Stimulated activated CD4-positive, alpha-beta T cell treated with anti-CD3 and anti-CD28 coated beads, TNF-alpha, amount 100 ng/mL, for 4 hours (primary cell): ENCODE measurements around the gene KLRF1.
A peak's percentile ranks its signal among the peaks of the same experiment; 100 is the strongest.

Source experiments
- DNase-seq, 3 experiments: peaks; one replicate each; pipeline ENCODE4 v3.0.0-alpha.2; 2020; ENCODE audit warnings: low read depth in 3 of 3

Gene KLRF1

DNA sequence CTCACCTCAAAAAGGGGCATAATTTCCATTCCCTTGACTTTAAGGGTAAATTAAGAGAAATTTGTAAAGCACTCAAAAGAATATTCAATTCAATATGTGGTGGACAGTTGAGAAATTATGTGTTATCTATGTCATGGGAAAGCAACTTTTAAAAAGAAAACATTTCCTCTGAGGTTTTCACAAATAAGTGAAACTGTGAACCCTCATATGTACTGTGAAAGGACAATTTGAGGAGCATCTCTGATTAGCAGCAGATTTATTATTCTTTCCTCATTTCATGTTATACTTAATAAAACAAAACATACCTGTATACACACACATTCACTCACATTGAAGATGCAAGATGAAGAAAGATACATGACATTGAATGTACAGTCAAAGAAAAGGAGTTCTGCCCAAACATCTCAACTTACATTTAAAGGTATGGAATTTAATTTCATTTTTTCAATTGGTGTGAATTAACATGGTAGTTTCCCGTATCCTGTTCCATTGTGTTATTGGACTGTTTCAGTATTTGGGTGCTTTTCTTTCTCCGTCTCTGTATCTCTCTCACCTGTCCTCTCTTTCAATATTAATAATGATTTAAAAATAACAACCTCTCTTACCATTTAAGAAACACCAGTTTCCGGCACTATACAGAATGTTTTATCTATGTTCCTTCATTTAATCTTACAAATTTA is at the start of gene KLRF1:
TSS of gene KLRF1 (plus strand) at position 273 of the 680 bp plus-strand sequence. CDS start at position 337, 64 bp downstream.
- DNase-seq: no peak

- no peak for DNase-seq
These were observed 48.1 kb upstream of the KLRF1 start for GRCh38 chr12:9779209-9779608.

- no peak for DNase-seq
These were observed 45.9 kb upstream of the KLRF1 start for GRCh38 chr12:9781360-9781759.

DNA sequence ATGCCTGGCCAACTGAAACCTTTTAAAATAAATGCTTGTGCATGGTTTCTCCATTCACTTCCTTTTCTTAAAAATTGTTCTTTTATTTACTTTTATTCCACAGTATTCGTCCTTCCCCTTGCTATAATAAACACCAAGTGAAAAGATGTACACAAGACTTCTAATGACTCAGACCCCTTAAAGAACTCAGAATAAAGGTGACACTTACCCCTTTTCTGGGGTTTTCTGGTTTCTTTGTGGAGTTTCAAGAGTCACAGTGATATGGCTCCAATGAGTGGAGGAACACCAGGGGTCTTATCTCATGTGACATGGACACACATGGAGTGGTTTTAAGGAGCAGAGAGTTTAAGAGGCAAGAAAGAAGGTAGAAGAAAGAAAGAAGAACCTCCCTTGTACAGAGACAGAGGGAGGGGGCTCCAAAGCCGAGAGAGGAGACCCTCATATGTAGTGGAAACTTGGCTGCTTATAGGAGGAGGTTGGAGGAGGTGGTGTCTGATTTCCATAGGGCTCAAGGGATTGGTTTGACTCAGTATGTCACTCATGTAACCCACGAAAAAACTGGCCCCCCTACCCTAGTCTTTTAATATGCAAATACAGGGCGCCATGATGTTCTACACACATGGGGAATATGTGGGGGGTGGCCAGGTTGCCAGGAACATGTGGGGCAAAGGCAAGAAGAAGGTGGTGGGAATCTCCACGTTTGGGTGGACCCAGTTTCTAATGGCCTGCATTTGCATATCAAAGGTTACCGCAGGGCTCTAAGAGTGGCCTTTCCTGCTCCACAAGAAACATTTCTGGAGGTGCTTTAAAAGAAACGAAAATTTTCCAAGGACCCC is 44.5 kb upstream of the KLRF1 start:
- no peak for DNase-seq

- no peak for DNase-seq
These were observed 43.0 kb upstream of the KLRF1 start for GRCh38 chr12:9784326-9784725.

GRCh38 chr12:9784816-9785215 is 42.5 kb upstream of the KLRF1 start:
- DNase-seq: no peak

DNA sequence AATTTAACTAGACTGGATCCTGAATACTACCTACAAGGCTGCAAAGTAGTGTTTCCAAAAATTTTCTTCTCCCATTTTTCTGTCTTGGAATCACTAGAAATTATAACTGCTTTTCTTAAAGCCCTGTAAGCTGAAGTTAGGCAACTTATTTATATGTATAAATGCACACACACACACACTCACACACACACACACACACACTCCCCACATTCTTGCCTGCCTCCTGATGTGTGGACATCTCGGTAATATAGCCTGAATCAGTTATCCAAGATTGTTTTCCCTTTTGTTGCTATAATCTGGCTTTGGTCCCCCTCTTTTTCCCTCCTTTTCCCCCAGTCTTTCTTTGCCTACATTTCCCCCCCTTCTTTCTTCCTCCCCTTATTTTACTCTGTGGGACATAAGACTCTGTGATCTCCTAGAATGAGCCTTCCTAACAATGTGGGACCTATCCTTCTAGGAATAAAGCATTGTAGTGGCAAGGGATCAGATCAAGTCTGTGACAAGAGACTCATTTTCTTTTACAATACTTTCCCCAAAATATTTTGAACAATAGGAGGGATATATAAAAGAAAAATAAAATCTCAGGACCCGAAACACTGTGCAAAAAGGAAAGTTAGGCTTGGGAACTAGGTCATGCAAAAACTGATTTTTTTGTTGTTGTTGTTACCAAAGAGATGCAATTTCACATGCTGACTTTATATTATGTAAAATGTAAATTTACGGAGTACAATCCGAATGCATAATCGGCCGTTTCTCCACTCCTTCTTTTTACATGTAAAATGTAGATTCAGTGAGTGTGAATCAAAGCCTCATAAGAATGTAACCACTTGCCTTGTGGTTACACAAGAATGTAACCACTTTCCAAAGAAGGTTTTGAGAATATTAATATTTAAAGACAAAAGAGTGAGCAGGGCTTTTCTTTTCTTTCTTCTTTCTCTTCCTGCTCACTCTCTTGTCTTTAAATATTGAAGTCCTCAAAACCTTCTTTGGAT is 40.3 kb upstream of the KLRF1 start:
- no peak for DNase-seq

- no peak for DNase-seq
These were observed 34.9 kb upstream of the KLRF1 start for GRCh38 chr12:9792185-9792900.

DNA sequence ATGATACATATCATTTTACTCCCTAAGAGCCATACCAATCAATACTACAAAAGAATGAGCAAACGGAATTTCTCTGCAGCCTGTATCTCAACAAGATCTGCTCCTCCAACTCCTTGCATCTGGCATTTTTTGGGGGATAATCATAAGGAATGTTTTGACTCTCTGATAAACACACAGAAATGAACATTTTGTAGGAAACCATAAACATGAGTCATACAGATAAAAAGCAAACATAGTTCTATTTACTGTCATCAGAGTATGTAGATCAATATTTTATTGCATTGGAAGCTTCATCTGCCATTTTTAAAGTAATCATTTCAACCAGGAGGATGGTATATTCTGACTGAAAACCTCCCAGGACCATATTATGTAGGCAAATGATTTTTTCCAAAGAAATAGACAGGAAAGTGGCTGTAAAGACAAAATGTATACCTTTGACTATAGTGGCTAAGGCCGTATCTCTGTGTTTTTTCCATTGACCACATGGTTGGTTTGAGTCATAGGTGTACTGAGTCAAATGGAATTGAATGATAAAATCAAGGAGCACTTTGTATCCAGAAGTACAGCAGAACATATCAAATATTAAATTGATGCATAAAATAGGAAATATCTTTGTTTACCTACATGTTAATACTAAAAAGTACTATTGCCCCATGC is 34.2 kb upstream of the KLRF1 start:
- no peak for DNase-seq

- no peak for DNase-seq
These were observed 33.4 kb upstream of the KLRF1 start for GRCh38 chr12:9793779-9794395.

GRCh38 chr12:9794484-9795093 is 32.7 kb upstream of the KLRF1 start:
- DNase-seq: no peak

DNA sequence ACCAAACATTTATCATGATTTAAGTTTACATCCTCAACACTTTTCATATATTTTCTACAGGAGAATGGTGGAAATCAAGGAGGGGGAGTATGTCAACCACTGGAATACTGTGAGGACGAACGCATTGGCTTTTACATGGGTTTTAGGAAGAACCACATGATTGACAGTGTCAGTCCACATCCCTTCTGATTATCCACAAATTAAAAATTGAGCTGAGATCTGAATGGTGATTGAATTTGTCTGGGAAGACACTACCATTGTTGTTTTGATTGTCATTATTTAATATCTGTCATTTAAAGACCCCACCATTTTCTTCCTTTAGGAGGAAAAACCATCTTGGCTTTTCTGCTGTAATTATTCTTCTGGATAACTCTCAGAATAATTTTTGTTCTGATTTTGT is 31.3 kb upstream of the KLRF1 start:
- DNase-seq: no peak

DNA sequence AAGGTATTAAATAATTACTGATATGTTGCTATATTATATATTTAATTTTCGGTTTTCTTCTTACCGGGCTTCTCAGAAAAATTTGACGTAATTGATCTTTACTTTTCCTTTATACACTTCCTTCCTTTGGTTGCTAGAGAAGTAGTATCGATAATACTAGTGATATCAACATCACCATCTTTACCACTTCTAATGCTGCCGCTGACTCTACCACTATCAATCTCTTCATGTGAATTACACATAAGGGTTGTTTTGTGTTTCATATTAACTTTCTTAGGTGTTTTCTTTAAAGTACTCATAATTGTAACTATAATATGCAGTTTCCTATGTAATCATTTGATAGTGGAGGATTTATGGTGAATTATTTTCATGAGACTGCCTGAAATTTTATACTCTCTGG is 30.9 kb upstream of the KLRF1 start:
- DNase-seq: no peak

GRCh38 chr12:9796971-9797370 is 30.3 kb upstream of the KLRF1 start:
- DNase-seq: no peak

DNA sequence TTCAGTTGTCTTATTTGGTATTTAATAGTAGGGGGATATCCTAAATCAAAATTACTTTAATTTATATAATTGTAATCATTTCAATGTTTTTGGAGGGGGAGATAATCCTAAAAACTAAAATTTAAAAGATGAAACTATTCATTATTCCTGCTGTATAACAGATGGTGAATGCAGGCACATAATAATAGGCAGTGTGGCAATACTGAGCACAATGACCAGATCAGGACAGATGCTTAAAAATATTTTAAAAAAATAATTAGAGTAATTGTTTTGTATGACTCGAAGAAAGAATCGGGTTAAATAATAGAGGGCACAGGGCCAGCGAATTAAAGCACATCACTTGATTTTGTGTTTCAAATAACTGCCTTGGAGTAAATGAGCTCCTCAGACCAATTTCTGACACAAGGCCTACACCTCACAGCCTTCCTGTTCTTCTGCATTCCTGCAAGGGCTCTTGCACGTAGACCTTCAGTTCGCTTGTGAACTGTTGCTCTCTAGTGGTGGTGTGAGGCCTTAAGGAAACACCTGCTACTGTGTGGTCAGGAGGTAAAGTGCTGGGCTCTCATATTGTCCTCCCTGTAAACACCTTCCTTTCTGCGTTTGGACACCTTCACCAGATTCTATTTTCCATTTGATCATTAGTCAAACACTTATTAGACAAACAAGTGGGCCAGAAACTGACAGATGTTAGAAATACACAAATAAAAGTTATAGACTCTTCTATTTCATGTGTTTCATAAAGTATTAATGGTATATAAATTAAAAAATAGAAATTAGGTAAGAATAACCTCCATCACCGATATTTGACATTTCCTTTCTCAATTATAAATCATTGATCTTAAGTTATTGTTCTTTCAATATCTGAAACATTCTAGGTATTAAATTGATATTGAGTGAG is 29.3 kb upstream of the KLRF1 start:
- DNase-seq: peak in 2 of 3 experiments; percentile 35 to 52

DNA sequence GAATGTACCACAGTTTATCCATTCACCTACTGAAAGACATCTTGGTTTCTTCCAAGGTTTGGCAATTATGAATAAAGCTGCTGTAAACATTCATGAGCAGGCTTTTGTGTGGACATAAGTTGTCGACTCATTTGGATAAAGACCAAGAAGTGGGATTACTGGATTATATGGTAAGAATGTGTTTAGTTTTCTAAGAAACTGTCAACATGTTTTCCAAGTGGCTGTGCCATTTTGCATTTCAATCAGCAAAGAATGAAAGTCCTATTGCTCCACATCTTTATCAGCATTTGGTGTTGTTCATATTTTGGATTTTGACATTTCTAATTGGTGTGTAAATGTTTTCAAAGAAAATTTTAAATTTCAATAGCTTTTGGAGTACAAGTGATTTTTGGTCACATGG is 27.3 kb upstream of the KLRF1 start:
- no peak for DNase-seq

DNA sequence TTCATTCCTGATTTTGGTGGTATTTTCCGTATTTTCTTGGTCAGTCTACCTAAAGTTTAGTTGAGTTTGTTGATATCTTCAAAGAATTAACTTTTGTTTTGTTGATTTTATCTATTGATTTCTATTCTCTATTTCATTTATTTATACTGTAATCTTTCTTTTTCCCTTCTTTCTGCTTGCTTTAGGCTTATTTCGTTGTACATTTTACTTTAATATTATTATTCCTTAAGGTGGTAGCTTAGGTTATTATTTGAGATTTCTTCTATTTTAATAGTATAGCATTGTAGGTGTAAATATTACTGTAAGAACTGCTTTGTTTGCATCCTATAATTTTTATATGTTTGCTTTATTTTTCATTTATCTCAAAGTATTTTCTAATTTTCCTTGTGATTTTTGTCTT is 21.4 kb upstream of the KLRF1 start:
- DNase-seq: no peak

GRCh38 chr12:9806714-9807113 is 20.6 kb upstream of the KLRF1 start:
- DNase-seq: no peak

DNA sequence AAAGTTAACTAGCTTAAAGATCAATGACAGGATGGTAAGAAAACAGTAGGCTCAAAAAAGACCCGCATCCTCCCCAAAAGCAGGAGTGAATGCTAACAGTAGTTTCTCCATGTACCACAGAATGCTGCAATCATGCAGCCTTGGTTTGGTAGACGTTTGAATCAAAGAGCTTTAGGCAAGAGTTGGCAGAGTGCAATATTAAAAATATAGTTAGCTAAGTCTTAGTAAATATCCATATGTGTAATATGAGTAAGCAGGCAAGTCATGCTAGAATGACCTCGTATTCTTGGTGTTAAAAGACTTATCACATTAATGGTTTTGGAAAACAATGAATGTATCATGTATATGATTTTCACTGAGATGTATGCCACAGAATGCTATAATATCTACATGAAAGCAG is 18.8 kb upstream of the KLRF1 start:
- no peak for DNase-seq
